ENCODE results near the gene SMOC1.

Gene SMOC1

DNA sequence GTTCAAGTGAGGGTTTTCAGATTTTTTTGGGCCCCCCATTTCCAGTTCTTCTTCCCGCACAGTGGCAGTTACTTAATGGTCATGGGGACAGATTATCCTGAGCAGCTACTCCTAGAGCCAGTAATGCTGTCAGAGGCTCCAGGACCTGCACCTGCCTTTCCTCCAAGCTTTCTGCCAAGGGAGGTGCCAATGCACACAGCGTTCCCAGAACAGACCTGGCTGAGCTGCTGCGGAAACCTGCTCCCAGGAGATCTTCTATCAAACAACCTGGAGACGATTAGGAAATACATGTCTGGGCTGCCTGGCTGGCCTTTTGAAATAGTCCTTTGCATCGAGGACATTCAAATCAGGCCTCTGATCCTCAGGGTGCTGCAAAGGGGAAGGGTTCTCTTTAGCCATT lies 188.6 kb downstream of the SMOC1 start:
- no peak overlapping the region for H3K27ac ChIP-seq (ENCODE audit: insufficient read depth, low read depth, low read length, poor library complexity, severe bottlenecking)
- H3K36me3 ChIP-seq (ENCODE audit: control insufficient read depth, insufficient read depth, low read length): no peaks in the 10 kb centered on the region
- no peaks in the 10 kb centered on the region for H3K27me3 ChIP-seq (ENCODE audit: control insufficient read depth, insufficient read depth, low read length, poor library complexity, severe bottlenecking)
- 97% methylated on average over 5 of the region's 5 CpGs for WGBS, 2 experiments
- no peaks in the 10 kb centered on the region for H3K4me1 ChIP-seq (ENCODE audit: control insufficient read depth, insufficient read depth, low read length)
- H3K4me3 ChIP-seq (ENCODE audit: insufficient read depth, low read depth, low read length): no peak overlapping the region
- H3K9me3 ChIP-seq (ENCODE audit: control insufficient read depth, low read length): no peaks in the 10 kb centered on the region

DNA sequence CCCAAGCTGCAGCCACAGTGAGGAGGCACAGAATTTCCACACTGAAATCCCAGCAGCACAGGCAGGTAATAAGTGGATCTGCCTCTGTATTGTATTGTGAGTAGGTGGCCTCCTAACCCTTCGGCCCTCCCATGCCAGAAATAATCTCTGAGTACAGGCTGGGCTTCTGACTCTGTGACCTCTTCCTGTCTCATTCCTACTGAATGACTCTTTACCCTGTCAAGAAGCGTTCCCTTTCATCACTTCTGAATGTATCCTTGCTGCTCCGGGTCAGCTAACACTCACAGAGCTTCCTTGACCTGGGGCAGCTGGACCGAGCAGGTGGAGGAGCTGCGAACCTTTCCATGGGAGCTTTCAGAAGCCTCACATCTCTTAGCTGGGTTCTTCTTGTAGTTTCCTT lies 190.0 kb downstream of the SMOC1 start:
- Histone ChIP-seq H3K4me3 (ENCODE audit: insufficient read depth, low read depth, low read length) (no peak overlapping the region), H3K4me1 (ENCODE audit: control insufficient read depth, insufficient read depth, low read length) (no peaks in the 10 kb centered on the region), H3K36me3 (ENCODE audit: control insufficient read depth, insufficient read depth, low read length) (no peaks in the 10 kb centered on the region), H3K9me3 (ENCODE audit: control insufficient read depth, low read length) (no peaks in the 10 kb centered on the region), H3K27me3 (ENCODE audit: control insufficient read depth, insufficient read depth, low read length, poor library complexity, severe bottlenecking) (no peaks in the 10 kb centered on the region), H3K27ac (ENCODE audit: insufficient read depth, low read depth, low read length, poor library complexity, severe bottlenecking) (no peak overlapping the region)
- 85 to 87% methylated on average over 5 of the region's 5 CpGs for WGBS, 2 experiments

DNA sequence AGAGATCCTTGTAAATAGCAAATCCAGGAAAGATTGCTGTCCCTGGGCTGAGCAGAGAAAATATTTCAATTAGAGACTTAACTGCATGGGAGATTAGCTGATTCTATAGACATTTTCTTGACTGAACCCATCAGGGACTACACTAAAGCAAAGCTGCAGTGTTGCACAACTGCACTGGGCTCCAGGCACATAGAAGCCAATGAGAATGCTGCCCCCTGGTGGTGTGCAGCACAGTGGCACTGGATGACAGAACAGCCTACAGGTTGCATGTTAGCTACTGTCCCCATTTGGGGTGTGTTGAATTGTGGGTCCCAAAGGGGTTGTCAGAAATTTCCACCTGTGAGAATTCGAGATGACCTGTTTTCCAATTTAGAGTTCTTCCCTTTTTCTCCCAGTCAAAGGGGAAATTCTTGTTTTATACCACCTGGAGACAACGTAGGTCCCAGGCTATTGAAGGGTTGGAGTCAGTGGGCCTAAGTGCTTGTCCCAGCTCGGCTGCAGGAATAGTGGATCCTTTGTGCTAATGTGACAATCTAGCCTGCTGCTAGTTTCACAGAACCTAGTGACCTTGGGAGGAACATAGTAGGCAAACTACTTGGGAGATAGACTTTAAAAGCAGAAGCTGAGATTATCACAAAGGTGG lies 194.8 kb downstream of the SMOC1 start:
- 66 to 75% methylated on average over 3 of the region's 3 CpGs for WGBS, 2 experiments
- H3K4me3 ChIP-seq (ENCODE audit: insufficient read depth, low read depth, low read length): no peak overlapping the region
- no peaks in the 10 kb centered on the region for H3K36me3 ChIP-seq (ENCODE audit: control insufficient read depth, insufficient read depth, low read length)
- H3K27ac ChIP-seq (ENCODE audit: insufficient read depth, low read depth, low read length, poor library complexity, severe bottlenecking): no peak overlapping the region
- no peaks in the 10 kb centered on the region for H3K27me3 ChIP-seq (ENCODE audit: control insufficient read depth, insufficient read depth, low read length, poor library complexity, severe bottlenecking)
- H3K9me3 ChIP-seq (ENCODE audit: control insufficient read depth, low read length): no peaks in the 10 kb centered on the region
- H3K4me1 ChIP-seq (ENCODE audit: control insufficient read depth, insufficient read depth, low read length): no peaks in the 10 kb centered on the region

DNA sequence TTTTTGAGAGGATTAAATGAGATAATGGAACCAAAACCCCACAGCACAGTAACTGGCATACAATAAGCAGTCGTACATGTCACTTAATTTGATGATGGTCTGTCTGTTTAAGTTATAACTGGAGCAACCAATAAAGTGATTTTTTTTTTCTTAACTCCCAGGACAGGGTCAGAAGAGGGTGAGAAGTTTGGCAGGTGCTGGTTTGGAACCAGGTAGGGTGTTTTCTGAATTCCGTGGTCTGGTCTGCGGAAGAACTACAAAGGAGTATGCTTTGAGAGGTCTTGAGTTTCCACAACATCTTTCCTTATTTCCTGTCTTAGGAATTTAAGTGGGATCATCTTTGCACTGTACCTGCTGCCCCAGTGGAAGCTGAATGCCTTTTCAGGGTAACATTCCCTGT lies 197.8 kb downstream of the SMOC1 start:
- whole genome bisulfite sequencing, 2 experiments: 94 to 97% methylated on average over 3 of the region's 3 CpGs

DNA sequence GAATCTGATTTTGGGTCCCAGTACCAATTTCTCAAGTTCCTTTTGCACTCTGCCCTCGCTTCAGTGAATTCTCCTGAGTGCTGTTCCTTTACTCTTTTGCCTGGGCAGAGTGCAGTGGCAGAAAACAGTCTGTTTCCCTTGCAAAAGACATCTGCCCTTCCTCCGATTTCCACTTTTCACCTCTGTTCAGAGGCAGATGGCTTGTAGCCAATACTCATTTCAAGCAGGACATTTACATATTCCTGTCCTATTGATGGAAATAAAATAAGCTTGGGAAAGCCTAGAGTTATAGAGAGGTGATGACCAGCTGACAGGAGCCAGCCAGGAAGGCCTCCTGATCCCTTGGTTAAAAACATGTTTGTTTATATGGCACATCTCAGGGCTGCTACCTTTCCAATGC lies 198.5 kb downstream of the SMOC1 start:
- Histone ChIP-seq H3K4me3 (ENCODE audit: insufficient read depth, low read depth, low read length) (no peak overlapping the region), H3K4me1 (ENCODE audit: control insufficient read depth, insufficient read depth, low read length) (no peaks in the 10 kb centered on the region), H3K27me3 (ENCODE audit: control insufficient read depth, insufficient read depth, low read length, poor library complexity, severe bottlenecking) (no peaks in the 10 kb centered on the region), H3K36me3 (ENCODE audit: control insufficient read depth, insufficient read depth, low read length) (no peaks in the 10 kb centered on the region), H3K27ac (ENCODE audit: insufficient read depth, low read depth, low read length, poor library complexity, severe bottlenecking) (no peak overlapping the region), H3K9me3 (ENCODE audit: control insufficient read depth, low read length) (no peaks in the 10 kb centered on the region)
- 91 to 96% methylated on average over 2 of the region's 2 CpGs for WGBS, 2 experiments

More for the DNA sequence above, 197.8 kb downstream of the SMOC1 start:
- Histone ChIP-seq H3K27me3 (ENCODE audit: control insufficient read depth, insufficient read depth, low read length, poor library complexity, severe bottlenecking) (no peaks in the 10 kb centered on the region), H3K4me1 (ENCODE audit: control insufficient read depth, insufficient read depth, low read length) (no peaks in the 10 kb centered on the region), H3K9me3 (ENCODE audit: control insufficient read depth, low read length) (no peaks in the 10 kb centered on the region), H3K27ac (ENCODE audit: insufficient read depth, low read depth, low read length, poor library complexity, severe bottlenecking) (no peak overlapping the region), H3K36me3 (ENCODE audit: control insufficient read depth, insufficient read depth, low read length) (no peaks in the 10 kb centered on the region), H3K4me3 (ENCODE audit: insufficient read depth, low read depth, low read length) (no peak overlapping the region)

DNA sequence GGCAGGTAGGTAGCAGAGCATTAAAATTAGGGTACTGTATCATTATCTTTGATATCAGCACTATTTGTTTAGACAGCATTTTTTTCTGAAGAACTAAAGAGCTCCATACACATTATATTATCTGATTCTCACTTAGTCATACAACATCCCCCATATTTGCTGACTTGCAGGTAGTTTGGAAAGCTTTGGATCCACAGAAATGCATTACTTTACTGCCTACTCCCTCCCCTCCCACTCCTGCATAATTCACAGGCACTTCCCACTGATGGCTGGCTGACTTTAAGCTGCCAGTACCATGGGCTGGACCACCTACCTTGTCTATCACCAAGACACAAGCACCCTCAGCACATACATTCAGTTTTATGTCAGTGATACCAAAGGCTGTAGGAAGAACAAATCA lies 199.1 kb downstream of the SMOC1 start:
- H3K27ac ChIP-seq (ENCODE audit: insufficient read depth, low read depth, low read length, poor library complexity, severe bottlenecking): no peak overlapping the region
- no peaks in the 10 kb centered on the region for H3K9me3 ChIP-seq (ENCODE audit: control insufficient read depth, low read length)
- no peaks in the 10 kb centered on the region for H3K4me1 ChIP-seq (ENCODE audit: control insufficient read depth, insufficient read depth, low read length)
- H3K4me3 ChIP-seq (ENCODE audit: insufficient read depth, low read depth, low read length): no peak overlapping the region
- no peaks in the 10 kb centered on the region for H3K27me3 ChIP-seq (ENCODE audit: control insufficient read depth, insufficient read depth, low read length, poor library complexity, severe bottlenecking)
- no peaks in the 10 kb centered on the region for H3K36me3 ChIP-seq (ENCODE audit: control insufficient read depth, insufficient read depth, low read length)

DNA sequence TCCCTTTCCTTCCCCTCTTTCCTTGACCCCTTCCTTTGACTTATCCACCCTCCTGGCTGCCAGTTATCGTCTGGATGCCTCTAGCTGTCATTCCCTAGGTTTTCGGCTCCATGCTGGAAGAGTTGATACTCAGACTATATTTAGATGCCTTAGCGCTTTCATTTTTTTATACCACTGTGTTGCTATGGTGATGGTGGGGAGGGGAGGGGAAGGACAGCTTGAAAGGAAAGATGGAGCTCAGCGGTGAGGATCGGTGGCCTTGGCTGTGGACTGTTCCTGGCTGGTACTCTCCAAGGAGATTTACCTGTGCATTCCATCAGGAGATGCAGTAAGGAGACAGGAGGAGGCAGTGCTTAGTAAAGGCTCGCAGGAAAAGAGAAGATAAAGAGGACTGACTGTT lies 200.9 kb downstream of the SMOC1 start:
- no peak overlapping the region for H3K4me3 ChIP-seq (ENCODE audit: insufficient read depth, low read depth, low read length)
- no peaks in the 10 kb centered on the region for H3K4me1 ChIP-seq (ENCODE audit: control insufficient read depth, insufficient read depth, low read length)
- 90 to 92% methylated on average over 6 of the region's 6 CpGs for WGBS, 2 experiments
- H3K27ac ChIP-seq (ENCODE audit: insufficient read depth, low read depth, low read length, poor library complexity, severe bottlenecking): no peak overlapping the region
- no peaks in the 10 kb centered on the region for H3K36me3 ChIP-seq (ENCODE audit: control insufficient read depth, insufficient read depth, low read length)
- no peaks in the 10 kb centered on the region for H3K27me3 ChIP-seq (ENCODE audit: control insufficient read depth, insufficient read depth, low read length, poor library complexity, severe bottlenecking)
- H3K9me3 ChIP-seq (ENCODE audit: control insufficient read depth, low read length): no peaks in the 10 kb centered on the region
